C4-2B (cell line): Measurements from ENCODE around the gene TPX2.

Source experiments
- ZFX ChIP-seq: fragments of 450-650 bp; IDR thresholded peaks from 2 replicates; pipeline ENCODE4 v1.6.1; 2017
- TF ChIP-seq, protein P1 (sequence below): fragments of 450-650 bp; conservative IDR thresholded peaks from 2 replicates; pipeline ENCODE4 v1.5.1; 2017; ENCODE audit warnings: mild to moderate bottlenecking

DNA sequence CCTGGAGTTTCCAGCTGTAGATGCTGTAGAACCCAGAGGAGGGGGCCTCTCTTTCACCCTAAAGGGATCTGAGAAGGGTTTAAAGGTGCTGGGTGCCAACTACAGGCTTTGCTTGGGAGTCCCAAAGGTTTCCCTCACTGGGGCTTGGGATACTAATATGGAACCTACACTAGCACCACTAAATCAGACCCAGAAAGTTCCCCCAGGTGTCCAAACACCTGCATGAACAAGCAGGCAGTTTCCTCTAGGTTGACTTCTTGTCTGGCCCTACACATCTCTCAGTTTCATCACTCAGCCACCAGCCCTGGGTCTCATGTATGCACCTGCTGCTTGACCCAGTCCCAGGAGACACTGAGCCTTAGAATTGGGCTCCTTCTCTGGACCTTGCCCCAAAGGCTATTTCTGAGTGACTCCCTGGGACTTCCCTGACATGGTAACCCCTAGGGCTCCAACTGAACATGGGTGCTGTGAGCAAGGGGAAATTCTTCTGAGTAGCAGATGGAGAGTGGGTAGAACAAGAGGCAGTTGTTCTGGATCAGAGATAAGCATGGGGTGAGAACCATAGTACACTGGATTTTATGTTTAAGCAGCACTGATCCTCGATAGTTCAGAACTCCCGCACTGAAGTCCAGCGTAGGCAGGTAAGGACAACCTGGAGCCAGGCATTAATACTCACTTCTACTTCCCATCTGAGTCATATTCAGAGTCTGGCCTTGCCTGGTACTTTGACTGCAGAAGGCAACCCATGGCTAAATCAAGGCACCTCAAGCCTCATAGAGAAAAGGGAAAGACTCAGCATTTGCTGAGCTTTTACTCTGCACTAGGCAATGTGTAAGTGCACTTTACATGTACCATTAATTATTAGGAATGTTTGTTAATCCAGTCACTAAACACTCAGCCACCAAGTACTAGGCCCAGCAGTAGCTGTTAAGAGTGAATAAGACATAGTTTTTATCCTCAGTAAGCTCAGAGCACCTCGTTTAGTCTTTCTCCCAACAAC is 33.2 kb upstream of the TPX2 start:
- TF ChIP-seq, protein P1, sequence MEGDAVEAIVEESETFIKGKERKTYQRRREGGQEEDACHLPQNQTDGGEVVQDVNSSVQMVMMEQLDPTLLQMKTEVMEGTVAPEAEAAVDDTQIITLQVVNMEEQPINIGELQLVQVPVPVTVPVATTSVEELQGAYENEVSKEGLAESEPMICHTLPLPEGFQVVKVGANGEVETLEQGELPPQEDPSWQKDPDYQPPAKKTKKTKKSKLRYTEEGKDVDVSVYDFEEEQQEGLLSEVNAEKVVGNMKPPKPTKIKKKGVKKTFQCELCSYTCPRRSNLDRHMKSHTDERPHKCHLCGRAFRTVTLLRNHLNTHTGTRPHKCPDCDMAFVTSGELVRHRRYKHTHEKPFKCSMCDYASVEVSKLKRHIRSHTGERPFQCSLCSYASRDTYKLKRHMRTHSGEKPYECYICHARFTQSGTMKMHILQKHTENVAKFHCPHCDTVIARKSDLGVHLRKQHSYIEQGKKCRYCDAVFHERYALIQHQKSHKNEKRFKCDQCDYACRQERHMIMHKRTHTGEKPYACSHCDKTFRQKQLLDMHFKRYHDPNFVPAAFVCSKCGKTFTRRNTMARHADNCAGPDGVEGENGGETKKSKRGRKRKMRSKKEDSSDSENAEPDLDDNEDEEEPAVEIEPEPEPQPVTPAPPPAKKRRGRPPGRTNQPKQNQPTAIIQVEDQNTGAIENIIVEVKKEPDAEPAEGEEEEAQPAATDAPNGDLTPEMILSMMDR: no peak
- TF ChIP-seq ZFX: no peak
